Measurements from ENCODE around the gene AP3B1. TPM values are rescaled to one million over a fixed set of nuclear protein-coding genes. Genes with fewer than 3 reads are reported as not detected.
A peak's percentile ranks its signal among the peaks of the same experiment; 100 is the strongest.

The AP3B1 gene
- total RNA-seq, 1 experiment from 2014 or later: 50.3 TPM

DNA sequence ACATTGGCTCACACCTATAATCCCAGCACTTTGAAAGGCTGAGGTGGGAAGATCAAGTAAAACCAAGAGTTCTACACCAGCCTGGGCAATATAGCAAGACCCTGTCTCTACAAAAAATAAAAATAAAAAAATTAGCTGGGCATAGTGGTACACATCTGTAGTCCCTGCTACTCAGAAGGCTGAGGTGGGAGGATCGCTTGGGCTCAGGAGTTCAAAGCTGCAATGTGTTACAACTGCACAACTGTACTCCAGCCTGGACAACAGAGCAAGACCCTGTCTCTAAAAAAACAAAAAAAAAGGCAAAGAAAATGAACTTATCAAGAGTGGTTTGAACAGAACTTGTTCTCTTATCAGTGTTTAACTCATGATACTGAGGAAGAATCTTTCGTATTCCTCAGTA lies 29.3 kb downstream of the AP3B1 start:
- DNase-seq (ENCODE audit: low spot score): no peak
- TF ChIP-seq TEAD1 (CRISPR knock-in tag; IDR thresholded peaks at IDR 0.05) (no peak), ZNF671 (CRISPR knock-in tag; IDR thresholded peaks at IDR 0.05) (no peak), ATF1 (CRISPR knock-in tag; IDR thresholded peaks at IDR 0.05) (no peak), ZNF121 (CRISPR knock-in tag; IDR thresholded peaks at IDR 0.05) (peak; percentile 52; the same call in 1 of the 2 replicates), NFATC4 (CRISPR knock-in tag; IDR thresholded peaks at IDR 0.05) (no peak), ZNF263 (CRISPR knock-in tag; IDR thresholded peaks at IDR 0.05; ENCODE audit: low read depth) (no peak)
- H3K27me3 Mint-ChIP-seq (ENCODE audit: low read depth): no peaks in the 10 kb centered on the region
- H3K4me1 Mint-ChIP-seq: peaks cover 10% of the 10 kb centered on the region
- CTCF ChIA-PET: no interaction called here
- H3K9me3 Mint-ChIP-seq: no peaks in the 10 kb centered on the region
- no peak for ATAC-seq
- H3K4me3 Mint-ChIP-seq: no peak overlapping the region
- no peak overlapping the region for H3K27ac Mint-ChIP-seq
- POLR2A ChIA-PET: no interaction called here
- peaks cover 29% of the 10 kb centered on the region for H3K36me3 Mint-ChIP-seq

DNA sequence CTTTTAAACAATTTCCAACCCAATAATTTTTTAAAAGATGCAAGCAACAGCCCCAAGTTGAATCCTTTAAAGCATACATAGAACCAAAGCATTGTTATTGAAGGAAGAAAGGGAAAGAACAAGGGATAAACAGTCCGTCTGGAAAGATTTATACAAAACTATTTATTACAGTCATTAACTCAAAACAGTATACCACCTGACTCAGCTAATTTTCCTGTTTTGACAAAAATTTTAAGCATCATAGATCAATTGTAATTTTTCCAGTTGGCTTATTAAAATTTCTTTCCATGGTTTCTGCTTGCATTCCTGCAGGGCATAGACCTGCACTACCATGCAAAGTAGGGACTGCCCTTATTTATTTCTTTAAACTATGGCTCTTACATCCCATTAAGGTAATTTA lies 29.9 kb downstream of the AP3B1 start:
- TF ChIP-seq, protein P1, sequence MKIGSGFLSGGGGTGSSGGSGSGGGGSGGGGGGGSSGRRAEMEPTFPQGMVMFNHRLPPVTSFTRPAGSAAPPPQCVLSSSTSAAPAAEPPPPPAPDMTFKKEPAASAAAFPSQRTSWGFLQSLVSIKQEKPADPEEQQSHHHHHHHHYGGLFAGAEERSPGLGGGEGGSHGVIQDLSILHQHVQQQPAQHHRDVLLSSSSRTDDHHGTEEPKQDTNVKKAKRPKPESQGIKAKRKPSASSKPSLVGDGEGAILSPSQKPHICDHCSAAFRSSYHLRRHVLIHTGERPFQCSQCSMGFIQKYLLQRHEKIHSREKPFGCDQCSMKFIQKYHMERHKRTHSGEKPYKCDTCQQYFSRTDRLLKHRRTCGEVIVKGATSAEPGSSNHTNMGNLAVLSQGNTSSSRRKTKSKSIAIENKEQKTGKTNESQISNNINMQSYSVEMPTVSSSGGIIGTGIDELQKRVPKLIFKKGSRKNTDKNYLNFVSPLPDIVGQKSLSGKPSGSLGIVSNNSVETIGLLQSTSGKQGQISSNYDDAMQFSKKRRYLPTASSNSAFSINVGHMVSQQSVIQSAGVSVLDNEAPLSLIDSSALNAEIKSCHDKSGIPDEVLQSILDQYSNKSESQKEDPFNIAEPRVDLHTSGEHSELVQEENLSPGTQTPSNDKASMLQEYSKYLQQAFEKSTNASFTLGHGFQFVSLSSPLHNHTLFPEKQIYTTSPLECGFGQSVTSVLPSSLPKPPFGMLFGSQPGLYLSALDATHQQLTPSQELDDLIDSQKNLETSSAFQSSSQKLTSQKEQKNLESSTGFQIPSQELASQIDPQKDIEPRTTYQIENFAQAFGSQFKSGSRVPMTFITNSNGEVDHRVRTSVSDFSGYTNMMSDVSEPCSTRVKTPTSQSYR (CRISPR knock-in tag; IDR thresholded peaks at IDR 0.05): no peak
- Mint-ChIP-seq H3K4me1 (peaks cover 10% of the 10 kb centered on the region), H3K9me3 (no peaks in the 10 kb centered on the region), H3K36me3 (peaks cover 29% of the 10 kb centered on the region), H3K27me3 (ENCODE audit: low read depth) (no peaks in the 10 kb centered on the region), H3K4me3 (no peak overlapping the region), H3K27ac (no peak overlapping the region)
- ChIA-PET CTCF (no interaction called here), POLR2A (no interaction called here)
- ATAC-seq (no peak), DNase-seq (ENCODE audit: low spot score) (no peak)

DNA sequence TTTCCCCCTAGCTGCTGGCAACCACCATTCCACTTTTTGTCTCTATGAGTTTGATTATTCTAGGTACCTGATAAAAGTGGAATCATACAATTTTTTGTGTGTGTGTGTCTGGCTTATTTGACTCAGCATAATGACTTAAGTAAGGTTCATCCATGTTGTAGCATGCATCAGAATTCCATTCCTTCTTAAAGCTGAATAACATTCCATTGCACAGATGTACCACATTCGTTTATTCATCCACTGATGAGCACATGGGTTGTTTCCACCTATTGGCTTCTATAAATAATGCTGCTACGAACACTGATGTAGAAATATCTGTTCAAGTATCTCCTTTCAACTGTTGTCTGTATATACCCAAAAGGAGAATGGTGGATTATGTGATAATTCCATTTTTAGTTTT lies 33.7 kb downstream of the AP3B1 start:
- TF ChIP-seq, protein P2, sequence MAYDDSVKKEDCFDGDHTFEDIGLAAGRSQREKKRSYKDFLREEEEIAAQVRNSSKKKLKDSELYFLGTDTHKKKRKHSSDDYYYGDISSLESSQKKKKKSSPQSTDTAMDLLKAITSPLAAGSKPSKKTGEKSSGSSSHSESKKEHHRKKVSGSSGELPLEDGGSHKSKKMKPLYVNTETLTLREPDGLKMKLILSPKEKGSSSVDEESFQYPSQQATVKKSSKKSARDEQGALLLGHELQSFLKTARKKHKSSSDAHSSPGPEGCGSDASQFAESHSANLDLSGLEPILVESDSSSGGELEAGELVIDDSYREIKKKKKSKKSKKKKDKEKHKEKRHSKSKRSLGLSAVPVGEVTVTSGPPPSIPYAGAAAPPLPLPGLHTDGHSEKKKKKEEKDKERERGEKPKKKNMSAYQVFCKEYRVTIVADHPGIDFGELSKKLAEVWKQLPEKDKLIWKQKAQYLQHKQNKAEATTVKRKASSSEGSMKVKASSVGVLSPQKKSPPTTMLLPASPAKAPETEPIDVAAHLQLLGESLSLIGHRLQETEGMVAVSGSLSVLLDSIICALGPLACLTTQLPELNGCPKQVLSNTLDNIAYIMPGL (CRISPR knock-in tag; IDR thresholded peaks at IDR 0.05): no peak
- TF ChIP-seq NR2C2 (CRISPR knock-in tag; IDR thresholded peaks at IDR 0.05): no peak
- no peak for TF ChIP-seq JUN (CRISPR knock-in tag; IDR thresholded peaks at IDR 0.05)
- TF ChIP-seq, protein P3, sequence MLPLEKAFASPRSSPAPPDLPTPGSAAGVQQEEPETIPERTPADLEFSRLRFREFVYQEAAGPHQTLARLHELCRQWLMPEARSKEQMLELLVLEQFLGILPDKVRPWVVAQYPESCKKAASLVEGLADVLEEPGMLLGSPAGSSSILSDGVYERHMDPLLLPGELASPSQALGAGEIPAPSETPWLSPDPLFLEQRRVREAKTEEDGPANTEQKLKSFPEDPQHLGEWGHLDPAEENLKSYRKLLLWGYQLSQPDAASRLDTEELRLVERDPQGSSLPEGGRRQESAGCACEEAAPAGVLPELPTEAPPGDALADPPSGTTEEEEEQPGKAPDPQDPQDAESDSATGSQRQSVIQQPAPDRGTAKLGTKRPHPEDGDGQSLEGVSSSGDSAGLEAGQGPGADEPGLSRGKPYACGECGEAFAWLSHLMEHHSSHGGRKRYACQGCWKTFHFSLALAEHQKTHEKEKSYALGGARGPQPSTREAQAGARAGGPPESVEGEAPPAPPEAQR (CRISPR knock-in tag; IDR thresholded peaks at IDR 0.05): no peak
- no peak for TF ChIP-seq GRHL2 (CRISPR knock-in tag; IDR thresholded peaks at IDR 0.05; ENCODE audit: insufficient replicate concordance, severe bottlenecking)
- TF ChIP-seq CBFB (CRISPR knock-in tag; IDR thresholded peaks at IDR 0.05; ENCODE audit: low read depth): no peak
- TF ChIP-seq, protein P4, sequence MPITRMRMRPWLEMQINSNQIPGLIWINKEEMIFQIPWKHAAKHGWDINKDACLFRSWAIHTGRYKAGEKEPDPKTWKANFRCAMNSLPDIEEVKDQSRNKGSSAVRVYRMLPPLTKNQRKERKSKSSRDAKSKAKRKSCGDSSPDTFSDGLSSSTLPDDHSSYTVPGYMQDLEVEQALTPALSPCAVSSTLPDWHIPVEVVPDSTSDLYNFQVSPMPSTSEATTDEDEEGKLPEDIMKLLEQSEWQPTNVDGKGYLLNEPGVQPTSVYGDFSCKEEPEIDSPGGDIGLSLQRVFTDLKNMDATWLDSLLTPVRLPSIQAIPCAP (CRISPR knock-in tag; IDR thresholded peaks at IDR 0.05): no peak
- no peak for TF ChIP-seq CREB1 (CRISPR knock-in tag; IDR thresholded peaks at IDR 0.05)
- CTCF ChIA-PET: no interaction called here
- Mint-ChIP-seq H3K4me3 (no peak overlapping the region), H3K27me3 (ENCODE audit: low read depth) (no peaks in the 10 kb centered on the region), H3K9me3 (no peaks in the 10 kb centered on the region), H3K27ac (no peak overlapping the region), H3K4me1 (no peaks in the 10 kb centered on the region), H3K36me3 (peaks cover 24% of the 10 kb centered on the region)
- POLR2A ChIA-PET: no interaction called here
- no peak for ATAC-seq
- DNase-seq (ENCODE audit: low spot score): no peak
